ENCODE data around the gene HOXD9.
A peak's percentile ranks its signal among the peaks of the same experiment; 100 is the strongest.

The HOXD9 gene

GRCh38 chr2:176091329-176092258 is 30.9 kb upstream of the HOXD9 start:
- H3K36me3 ChIP-seq (ENCODE audit: insufficient read depth, low read length), result no peaks in the 10 kb centered on the region
- no peak overlapping the region for H3K9ac ChIP-seq (ENCODE audit: low read depth, low read length)
- H3K4me1 ChIP-seq (ENCODE audit: insufficient read depth, low read length), result peaks cover 5% of the 10 kb centered on the region; the same call in 1 of the 2 replicates
- H3K9me3 ChIP-seq (ENCODE audit: control insufficient read depth, insufficient read depth, low read length), result 0 out of 2 replicates have a peak, but pooled peaks cover 4% of the 10 kb centered on the region

- Histone ChIP-seq H3K9ac (ENCODE audit: low read depth, low read length) (peak within 1 kb of the TSS; percentile 41; the same call in 1 of the 2 replicates), H3K4me1 (ENCODE audit: insufficient read depth, low read length) (peaks cover 5% of the 10 kb centered on the region; the same call in 1 of the 2 replicates), H3K9me3 (ENCODE audit: control insufficient read depth, insufficient read depth, low read length) (0 out of 2 replicates have a peak, but pooled peaks cover 4% of the 10 kb centered on the region), H3K36me3 (ENCODE audit: insufficient read depth, low read length) (no peaks in the 10 kb centered on the region)
Observed at GRCh38 chr2:176092270-176093144, 30.0 kb upstream of the HOXD9 start, which contains the start of gene HOXD13. Gene HOXD13, plus strand, starts transcription at chr2:176092721. Its CDS starts 170 bp downstream, at chr2:176092891.

- Histone ChIP-seq H3K4me1 (ENCODE audit: insufficient read depth, low read length) (peaks cover 9% of the 10 kb centered on the region), H3K9me3 (ENCODE audit: control insufficient read depth, insufficient read depth, low read length) (0 out of 2 replicates have a peak, but pooled peaks cover 4% of the 10 kb centered on the region), H3K9ac (ENCODE audit: low read depth, low read length) (peak overlapping the region; percentile 36; the same call in 1 of the 2 replicates), H3K36me3 (ENCODE audit: insufficient read depth, low read length) (no peaks in the 10 kb centered on the region)
Observed at GRCh38 chr2:176093145-176093897, 29.2 kb upstream of the HOXD9 start.

GRCh38 chr2:176093898-176094249 is 28.6 kb upstream of the HOXD9 start:
- H3K4me1 ChIP-seq (ENCODE audit: insufficient read depth, low read length), result peaks cover 9% of the 10 kb centered on the region
- H3K9ac ChIP-seq (ENCODE audit: low read depth, low read length), result no peak overlapping the region
- 0 out of 2 replicates have a peak, but pooled peaks cover 4% of the 10 kb centered on the region for H3K9me3 ChIP-seq (ENCODE audit: control insufficient read depth, insufficient read depth, low read length)
- no peaks in the 10 kb centered on the region for H3K36me3 ChIP-seq (ENCODE audit: insufficient read depth, low read length)

GRCh38 chr2:176094349-176094748 is 28.2 kb upstream of the HOXD9 start:
- Histone ChIP-seq H3K9me3 (ENCODE audit: control insufficient read depth, insufficient read depth, low read length) (0 out of 2 replicates have a peak, but pooled peaks cover 4% of the 10 kb centered on the region), H3K4me1 (ENCODE audit: insufficient read depth, low read length) (peaks cover 9% of the 10 kb centered on the region), H3K36me3 (ENCODE audit: insufficient read depth, low read length) (no peaks in the 10 kb centered on the region), H3K9ac (ENCODE audit: low read depth, low read length) (no peak overlapping the region)

GRCh38 chr2:176095421-176095820 is 27.1 kb upstream of the HOXD9 start:
- Histone ChIP-seq H3K4me1 (ENCODE audit: insufficient read depth, low read length) (peaks cover 9% of the 10 kb centered on the region), H3K9me3 (ENCODE audit: control insufficient read depth, insufficient read depth, low read length) (0 out of 2 replicates have a peak, but pooled peaks cover 4% of the 10 kb centered on the region), H3K36me3 (ENCODE audit: insufficient read depth, low read length) (no peaks in the 10 kb centered on the region), H3K9ac (ENCODE audit: low read depth, low read length) (no peak overlapping the region)

- Histone ChIP-seq H3K4me1 (ENCODE audit: insufficient read depth, low read length) (peaks cover 9% of the 10 kb centered on the region), H3K9me3 (ENCODE audit: control insufficient read depth, insufficient read depth, low read length) (0 out of 2 replicates have a peak, but pooled peaks cover 4% of the 10 kb centered on the region), H3K9ac (ENCODE audit: low read depth, low read length) (peak overlapping the region; percentile 39; the same call in 1 of the 2 replicates), H3K36me3 (ENCODE audit: insufficient read depth, low read length) (no peaks in the 10 kb centered on the region)
Observed at GRCh38 chr2:176096243-176096985, 26.1 kb upstream of the HOXD9 start.

GRCh38 chr2:176096986-176097819 is 25.3 kb upstream of the HOXD9 start:
- Histone ChIP-seq H3K36me3 (ENCODE audit: insufficient read depth, low read length) (no peaks in the 10 kb centered on the region), H3K9ac (ENCODE audit: low read depth, low read length) (peak overlapping the region; percentile 39; the same call in 1 of the 2 replicates), H3K4me1 (ENCODE audit: insufficient read depth, low read length) (peaks cover 9% of the 10 kb centered on the region), H3K9me3 (ENCODE audit: control insufficient read depth, insufficient read depth, low read length) (0 out of 2 replicates have a peak, but pooled peaks cover 4% of the 10 kb centered on the region)

- Histone ChIP-seq H3K9ac (ENCODE audit: low read depth, low read length) (peak overlapping the region; percentile 39; the same call in 1 of the 2 replicates), H3K4me1 (ENCODE audit: insufficient read depth, low read length) (peaks cover 9% of the 10 kb centered on the region), H3K9me3 (ENCODE audit: control insufficient read depth, insufficient read depth, low read length) (0 out of 2 replicates have a peak, but pooled peaks cover 4% of the 10 kb centered on the region), H3K36me3 (ENCODE audit: insufficient read depth, low read length) (no peaks in the 10 kb centered on the region)
Observed at GRCh38 chr2:176097820-176098365, 24.6 kb upstream of the HOXD9 start.

- Histone ChIP-seq H3K36me3 (ENCODE audit: insufficient read depth, low read length) (no peaks in the 10 kb centered on the region), H3K4me1 (ENCODE audit: insufficient read depth, low read length) (peaks cover 9% of the 10 kb centered on the region), H3K9me3 (ENCODE audit: control insufficient read depth, insufficient read depth, low read length) (0 out of 2 replicates have a peak, but pooled peaks cover under 1% of the 10 kb centered on the region), H3K9ac (ENCODE audit: low read depth, low read length) (peak overlapping the region; percentile 23; the same call in 1 of the 2 replicates)
Observed at GRCh38 chr2:176098366-176099158, 24.0 kb upstream of the HOXD9 start.

GRCh38 chr2:176099159-176099727 is 23.3 kb upstream of the HOXD9 start:
- Histone ChIP-seq H3K4me1 (ENCODE audit: insufficient read depth, low read length) (peaks cover 9% of the 10 kb centered on the region), H3K9me3 (ENCODE audit: control insufficient read depth, insufficient read depth, low read length) (no peaks in the 10 kb centered on the region), H3K9ac (ENCODE audit: low read depth, low read length) (no peak overlapping the region), H3K36me3 (ENCODE audit: insufficient read depth, low read length) (no peaks in the 10 kb centered on the region)
